GM19372 (cell line): ENCODE results near the gene DNAH1.

Experiments
- ATAC-seq: cut with Tn5 transposase; IDR thresholded peaks from one replicate; pipeline ENCODE4 v1.9.1; 2021; ENCODE audit warnings: mild to moderate bottlenecking, low read depth, moderate library complexity; ENCODE audit not compliant: unreplicated experiment

Gene DNAH1

GRCh38 chr3:52310861-52311575, 5.1 kb upstream of the DNAH1 start:
- ATAC-seq, result no peak

GRCh38 chr3:52311576-52312119, 4.5 kb upstream of the DNAH1 start:
- no peak for ATAC-seq

GRCh38 chr3:52313188-52313773, 2.8 kb upstream of the DNAH1 start:
- peak; percentile 16 for ATAC-seq

- peak; percentile 94 for ATAC-seq
Observed at GRCh38 chr3:52313774-52314188, 2.3 kb upstream of the DNAH1 start.

- ATAC-seq, result no peak
Observed at GRCh38 chr3:52314489-52314888, 1.6 kb upstream of the DNAH1 start.

- ATAC-seq, result no peak
Observed at GRCh38 chr3:52315006-52315405, 1.1 kb upstream of the DNAH1 start.

- no peak for ATAC-seq
Observed at GRCh38 chr3:52317208-52318000, 1.3 kb downstream of the DNAH1 start.

GRCh38 chr3:52318186-52318816, 2.2 kb downstream of the DNAH1 start:
- ATAC-seq, result no peak

- no peak for ATAC-seq
Observed at GRCh38 chr3:52319921-52320595, 3.9 kb downstream of the DNAH1 start.

- no peak for ATAC-seq
Observed at GRCh38 chr3:52321481-52321880, 5.4 kb downstream of the DNAH1 start.

- ATAC-seq, result no peak
Observed at GRCh38 chr3:52322466-52322865, 6.3 kb downstream of the DNAH1 start.

- ATAC-seq, result no peak
Observed at GRCh38 chr3:52323526-52324295, 7.6 kb downstream of the DNAH1 start.

GRCh38 chr3:52324676-52325075, 8.6 kb downstream of the DNAH1 start:
- ATAC-seq, result no peak

- ATAC-seq, result no peak
Observed at GRCh38 chr3:52325686-52326085, 9.6 kb downstream of the DNAH1 start.

- ATAC-seq, result no peak
Observed at GRCh38 chr3:52326976-52327375, 10.9 kb downstream of the DNAH1 start.

- ATAC-seq, result no peak
Observed at GRCh38 chr3:52327486-52328290, 11.6 kb downstream of the DNAH1 start.

- no peak for ATAC-seq
Observed at GRCh38 chr3:52328536-52329080, 12.5 kb downstream of the DNAH1 start.

GRCh38 chr3:52330194-52330805, 14.2 kb downstream of the DNAH1 start:
- ATAC-seq, result no peak
